HL-60/S4 treated with phorbol 12-myristate 13-acetate at 8.2 ng/mL for 4 days and 3 days (cell line): ENCODE data around the gene SLC44A5.
"Not testable (repeated sequence)": the region's sequence is repeated elsewhere in the genome, so short reads cannot be mapped to it uniquely, and the experiment has no call there.

Experiments used
- in situ Hi-C: fragments of 300-500 bp; cut with MboI; formaldehyde crosslinking; loops from 2 replicates; pipeline ENCODE4 v1.15.0; 2022; ENCODE audit warnings: low sequenced_read_pairs

SLC44A5 gene

DNA sequence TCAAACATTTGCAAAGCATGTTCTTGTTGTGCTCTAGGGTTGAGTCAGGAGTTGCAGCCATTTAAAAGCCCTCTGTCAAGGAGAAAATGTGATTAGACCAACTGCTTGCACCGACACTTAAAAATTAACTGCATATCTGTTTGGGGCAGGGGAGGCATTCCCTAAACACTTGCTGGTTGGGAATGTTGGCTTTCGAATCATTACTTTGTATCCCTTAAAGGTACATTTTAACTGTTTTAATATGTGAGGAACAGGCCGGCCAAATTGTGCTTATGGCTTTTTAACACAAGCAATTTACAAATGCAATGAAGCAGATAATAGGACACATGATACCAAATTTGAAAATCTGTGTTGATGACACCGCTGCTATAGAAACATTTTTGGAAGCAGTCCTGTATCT lies 317.6 kb downstream of the SLC44A5 start:
- in situ Hi-C loops = no loop called here

DNA sequence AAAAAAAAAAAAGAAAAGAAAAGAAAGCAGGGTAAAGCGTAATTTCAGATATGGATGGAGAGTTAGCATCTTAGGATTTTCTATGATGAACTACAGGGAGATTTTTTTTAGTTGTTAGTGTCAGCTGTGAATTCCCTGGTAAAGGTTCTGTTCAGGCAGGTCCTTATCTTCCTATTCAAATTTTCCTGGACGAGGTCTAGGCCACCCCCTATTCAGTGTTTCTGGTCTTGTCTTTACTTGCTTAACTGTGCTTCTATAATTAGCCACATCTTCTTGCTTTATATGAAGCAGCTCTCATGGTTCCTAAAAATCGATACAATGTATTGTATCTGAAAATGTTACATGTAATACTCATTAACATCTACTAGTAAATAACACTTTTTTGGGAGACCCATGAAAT lies 318.9 kb downstream of the SLC44A5 start:
- in situ Hi-C loops = no loop called here

DNA sequence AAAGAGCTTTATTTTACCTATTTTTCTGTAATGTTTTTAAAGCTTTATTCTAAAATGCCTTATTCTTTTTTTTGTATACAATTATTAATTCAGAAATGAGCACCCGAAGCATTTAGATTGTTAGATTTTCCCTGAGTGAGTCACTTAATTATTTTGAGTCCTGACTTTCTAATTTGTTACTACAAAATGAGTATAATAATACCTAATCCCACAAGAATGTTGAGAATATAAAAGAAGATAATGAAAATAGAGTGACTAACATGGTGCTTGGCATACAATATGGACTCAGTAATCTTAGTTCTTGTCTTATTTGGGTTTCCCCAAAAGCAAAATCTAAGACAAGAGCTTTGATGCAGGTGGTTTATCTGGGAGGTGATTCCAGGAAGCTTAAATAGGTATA lies 334.5 kb downstream of the SLC44A5 start:
- in situ Hi-C loops = no loop called here

- in situ Hi-C loops = no loop called here
Measured at GRCh38 chr1:75275631-75276030, 335.3 kb downstream of the SLC44A5 start.

GRCh38 chr1:75274920-75275506 lies 335.9 kb downstream of the SLC44A5 start:
- in situ Hi-C loops = no loop called here

GRCh38 chr1:75273110-75273509 lies 337.8 kb downstream of the SLC44A5 start:
- in situ Hi-C loops = no loop called here

GRCh38 chr1:75265792-75266191 lies 345.1 kb downstream of the SLC44A5 start:
- in situ Hi-C loops = no loop called here

- in situ Hi-C loops = no loop called here
Measured at GRCh38 chr1:75264112-75264511, 346.8 kb downstream of the SLC44A5 start.

DNA sequence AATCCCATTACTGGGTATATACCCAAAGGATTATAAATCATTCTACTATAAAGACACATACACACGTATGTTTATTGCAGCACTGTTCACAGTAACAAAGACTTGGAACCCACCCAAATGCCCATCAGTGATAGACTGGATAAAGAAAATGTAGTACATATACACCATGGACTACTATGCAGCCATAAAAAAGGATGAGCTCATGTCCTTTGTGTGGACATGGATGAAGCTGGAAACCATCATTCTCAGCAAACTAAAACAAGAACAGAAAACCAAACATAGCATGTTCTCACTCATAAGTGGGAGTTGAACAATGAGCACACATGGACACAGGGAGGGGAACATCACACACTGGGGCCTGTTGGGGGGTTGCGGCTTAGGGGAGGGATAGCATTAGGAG lies 347.3 kb downstream of the SLC44A5 start:
- in situ Hi-C loops = not testable (repeated sequence)

DNA sequence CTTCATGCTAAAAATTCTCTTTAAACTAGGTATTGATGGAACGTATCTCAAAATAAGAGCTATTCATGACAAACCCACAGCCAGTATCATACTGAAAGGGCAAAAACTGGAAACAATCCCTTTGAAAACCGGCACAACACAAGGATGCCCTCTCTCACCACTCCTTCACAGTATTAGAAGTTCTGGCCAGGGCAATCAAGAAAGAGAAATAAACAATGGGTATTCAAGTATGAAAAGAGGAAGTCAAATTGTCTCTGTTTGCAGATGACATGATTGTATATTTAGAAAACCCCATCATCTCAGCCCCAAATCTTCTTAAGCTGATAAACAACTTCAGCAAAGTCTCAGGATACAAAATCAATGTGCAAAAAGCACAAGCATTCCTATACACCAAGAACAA lies 349.0 kb downstream of the SLC44A5 start:
- in situ Hi-C loops = not testable (repeated sequence)

- in situ Hi-C loops = no loop called here
Measured at GRCh38 chr1:75258351-75258750, 352.6 kb downstream of the SLC44A5 start.

GRCh38 chr1:75257424-75257823 lies 353.5 kb downstream of the SLC44A5 start:
- in situ Hi-C loops = no loop called here

DNA sequence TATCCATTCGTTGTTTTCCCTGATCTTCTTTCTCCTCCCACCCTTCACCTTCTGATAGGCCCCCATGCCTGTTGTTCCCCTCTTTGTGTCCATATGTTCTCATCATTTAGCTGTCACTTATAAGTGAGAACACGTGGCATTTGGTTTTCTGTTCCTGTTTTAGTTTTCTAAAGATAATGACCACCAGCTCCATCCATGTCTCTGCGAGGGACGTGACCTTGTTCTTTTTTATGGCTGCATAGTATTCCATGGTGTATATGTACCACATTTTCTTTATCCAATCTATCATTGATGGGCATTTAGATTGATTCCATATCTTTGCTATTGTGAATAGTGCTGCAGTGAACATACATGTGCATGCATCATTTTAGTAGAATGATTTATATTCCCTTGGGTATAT lies 360.8 kb downstream of the SLC44A5 start:
- in situ Hi-C loops = not testable (repeated sequence)

DNA sequence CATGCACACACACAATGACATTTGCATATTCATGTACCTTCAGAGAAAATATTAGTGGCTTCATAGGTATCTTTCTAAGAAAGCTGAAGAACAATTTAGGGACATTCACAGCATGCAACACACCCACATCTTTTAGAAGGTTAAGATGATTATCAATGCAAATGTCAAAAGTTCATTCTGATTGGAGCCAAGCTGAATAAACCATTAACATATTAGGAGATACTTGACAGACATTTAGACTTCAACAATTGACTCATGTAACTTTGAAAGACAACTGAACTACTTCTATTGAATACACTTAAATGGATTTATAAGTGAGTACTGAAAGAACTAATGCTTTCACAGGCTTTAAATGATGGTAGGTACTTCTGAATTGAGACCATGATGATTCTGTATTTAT lies 365.7 kb downstream of the SLC44A5 start:
- in situ Hi-C loops = no loop called here

DNA sequence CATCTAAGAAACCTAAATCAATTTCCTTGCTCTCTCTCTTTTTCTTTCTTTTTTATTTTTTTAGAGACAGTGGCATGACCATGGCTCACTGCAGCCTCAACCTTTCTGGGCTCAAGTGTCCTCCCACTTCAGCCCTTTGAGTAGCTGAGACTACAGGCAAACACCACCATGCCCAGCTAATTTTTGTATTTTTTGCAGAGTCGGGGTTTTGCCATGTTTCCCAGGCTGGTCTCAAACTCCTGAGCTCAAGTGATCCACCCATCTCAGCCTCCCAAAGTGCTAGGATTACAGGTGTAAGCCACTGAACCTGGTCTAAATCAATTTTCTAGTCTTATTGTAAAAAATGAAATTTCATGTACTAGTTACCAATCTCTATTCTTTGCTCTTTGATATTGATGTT lies 367.8 kb downstream of the SLC44A5 start:
- in situ Hi-C loops = no loop called here

GRCh38 chr1:75237316-75237715 lies 373.6 kb downstream of the SLC44A5 start:
- in situ Hi-C loops = no loop called here

- in situ Hi-C loops = no loop called here
Measured at GRCh38 chr1:75234562-75234961, 376.4 kb downstream of the SLC44A5 start.

GRCh38 chr1:75233302-75233929 lies 377.5 kb downstream of the SLC44A5 start:
- in situ Hi-C loops = no loop called here

DNA sequence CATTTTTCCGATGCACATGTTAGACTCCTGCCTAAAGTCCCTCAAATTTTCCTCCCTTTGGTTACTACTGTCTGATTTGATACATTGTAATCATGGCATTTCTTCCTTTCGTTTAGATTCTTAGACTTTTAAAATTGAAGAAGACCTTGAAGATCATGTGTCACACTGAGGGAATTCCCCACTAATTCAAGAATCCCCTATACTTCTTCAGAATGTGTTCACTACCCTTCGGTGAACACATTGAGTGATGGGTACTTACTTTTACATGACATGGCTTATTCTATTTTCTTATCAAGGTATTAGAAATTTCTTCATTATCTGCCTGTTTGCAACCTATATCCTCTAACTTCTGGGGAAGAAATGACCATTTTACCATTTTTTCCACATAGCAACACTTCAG lies 390.8 kb downstream of the SLC44A5 start:
- in situ Hi-C loops = no loop called here

DNA sequence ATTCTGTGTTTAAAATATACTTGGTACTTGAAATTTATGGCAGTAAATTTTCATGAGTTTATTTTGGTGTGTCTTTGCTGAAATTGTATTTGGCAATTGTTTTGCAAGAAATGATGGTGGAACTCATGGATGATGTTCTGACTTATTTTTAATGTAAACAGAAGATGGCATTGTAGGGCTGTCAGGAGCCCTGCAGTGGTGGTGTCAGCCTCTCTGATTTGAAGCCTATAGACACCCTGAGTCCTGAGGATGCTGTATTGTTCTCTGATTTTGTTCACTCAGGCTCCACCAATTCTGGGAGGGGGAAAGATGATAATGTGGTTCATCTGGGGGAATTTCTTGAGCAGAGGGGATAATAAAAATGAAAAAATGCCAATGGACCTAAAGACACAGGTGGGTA lies 396.9 kb downstream of the SLC44A5 start:
- in situ Hi-C loops = no loop called here

DNA sequence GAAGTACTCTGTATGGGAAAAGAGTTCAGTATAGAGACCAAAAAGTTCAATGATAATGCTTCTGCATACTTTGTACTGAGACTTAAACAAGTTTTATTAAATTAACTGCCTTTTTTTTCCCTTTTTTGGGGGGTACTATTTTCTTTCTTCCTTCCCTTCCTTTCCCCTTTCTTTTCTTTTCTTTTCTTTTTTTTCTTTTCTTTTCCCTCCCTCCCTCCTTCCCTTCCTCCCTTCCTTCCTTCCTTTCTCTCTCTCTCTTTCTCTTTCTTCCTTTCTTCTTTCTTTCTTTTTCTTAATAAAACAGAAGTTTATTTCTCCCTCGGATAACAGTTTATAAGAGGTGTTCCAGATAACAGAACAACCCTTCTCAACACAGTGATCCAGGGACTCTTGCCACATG lies 399.3 kb downstream of the SLC44A5 start:
- in situ Hi-C loops = no loop called here

GRCh38 chr1:75208862-75209261 lies 402.1 kb downstream of the SLC44A5 start:
- in situ Hi-C loops = no loop called here
